ENCODE results near the gene MIGA1. TPM values are rescaled to one million over a fixed set of nuclear protein-coding genes. Genes with fewer than 3 reads are reported as not detected.
"Not testable (repeated sequence)": the region's sequence is repeated elsewhere in the genome, so short reads cannot be mapped to it uniquely, and the experiment has no call there.

The MIGA1 gene
- total RNA-seq, 4 donors from 2014 or later = 3.8 to 12.6 (median 7.5) TPM

DNA sequence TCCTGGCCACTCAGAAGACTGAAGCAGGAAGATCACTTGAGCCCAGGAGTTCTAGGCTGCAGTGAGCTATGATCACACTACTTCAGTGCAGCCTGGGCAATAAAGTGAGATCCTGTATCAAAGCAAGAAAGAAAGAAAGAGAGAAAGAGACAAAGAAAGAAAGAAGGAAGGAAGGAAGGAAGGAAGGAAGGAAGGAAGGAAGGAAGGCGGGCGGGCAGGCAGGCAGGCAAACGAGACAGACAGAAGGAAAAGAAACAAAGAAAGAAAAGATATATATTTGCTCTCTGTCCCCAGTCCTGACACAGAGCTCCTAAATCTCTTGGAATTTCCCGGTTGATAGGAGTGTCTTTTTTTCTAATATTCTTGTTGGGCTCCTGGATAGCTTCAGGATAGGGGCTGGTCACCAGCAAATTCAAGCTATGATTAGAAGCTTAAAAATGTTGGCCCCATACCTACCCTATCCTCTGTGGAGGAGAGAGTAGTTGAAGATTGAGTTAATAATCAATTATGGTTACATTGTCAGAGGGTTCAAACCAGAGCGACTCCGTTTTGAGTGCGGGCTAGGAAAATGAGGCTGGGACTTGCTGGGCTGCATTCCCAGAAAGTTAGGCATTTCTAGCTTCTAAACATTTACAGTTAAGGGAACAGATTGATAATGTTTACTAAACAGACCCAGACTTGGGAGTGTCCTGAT is 3.3 kb upstream of the MIGA1 start:
- intact Hi-C loops (cut with DNase I) = no loop called here
- Histone ChIP-seq H3K4me3 (no peak overlapping the region), H3K4me1 (peaks cover 0 to 19% (median 4%) of the 10 kb centered on the region in 3 donors), H3K9me3 (no peaks in the 10 kb centered on the region), H3K27ac (no peak overlapping the region), H3K27me3 (no peaks in the 10 kb centered on the region), H3K36me3 (no peaks in the 10 kb centered on the region)
- DNase-seq = no peak
- WGBS, 2 donors = 63 to 70% methylated on average over 7 of the region's 7 CpGs
- TF ChIP-seq, protein P1, sequence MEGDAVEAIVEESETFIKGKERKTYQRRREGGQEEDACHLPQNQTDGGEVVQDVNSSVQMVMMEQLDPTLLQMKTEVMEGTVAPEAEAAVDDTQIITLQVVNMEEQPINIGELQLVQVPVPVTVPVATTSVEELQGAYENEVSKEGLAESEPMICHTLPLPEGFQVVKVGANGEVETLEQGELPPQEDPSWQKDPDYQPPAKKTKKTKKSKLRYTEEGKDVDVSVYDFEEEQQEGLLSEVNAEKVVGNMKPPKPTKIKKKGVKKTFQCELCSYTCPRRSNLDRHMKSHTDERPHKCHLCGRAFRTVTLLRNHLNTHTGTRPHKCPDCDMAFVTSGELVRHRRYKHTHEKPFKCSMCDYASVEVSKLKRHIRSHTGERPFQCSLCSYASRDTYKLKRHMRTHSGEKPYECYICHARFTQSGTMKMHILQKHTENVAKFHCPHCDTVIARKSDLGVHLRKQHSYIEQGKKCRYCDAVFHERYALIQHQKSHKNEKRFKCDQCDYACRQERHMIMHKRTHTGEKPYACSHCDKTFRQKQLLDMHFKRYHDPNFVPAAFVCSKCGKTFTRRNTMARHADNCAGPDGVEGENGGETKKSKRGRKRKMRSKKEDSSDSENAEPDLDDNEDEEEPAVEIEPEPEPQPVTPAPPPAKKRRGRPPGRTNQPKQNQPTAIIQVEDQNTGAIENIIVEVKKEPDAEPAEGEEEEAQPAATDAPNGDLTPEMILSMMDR (IDR thresholded peaks at IDR 0.05) = no peak
- no peak for TF ChIP-seq POLR2A (IDR thresholded peaks at IDR 0.05)

DNA sequence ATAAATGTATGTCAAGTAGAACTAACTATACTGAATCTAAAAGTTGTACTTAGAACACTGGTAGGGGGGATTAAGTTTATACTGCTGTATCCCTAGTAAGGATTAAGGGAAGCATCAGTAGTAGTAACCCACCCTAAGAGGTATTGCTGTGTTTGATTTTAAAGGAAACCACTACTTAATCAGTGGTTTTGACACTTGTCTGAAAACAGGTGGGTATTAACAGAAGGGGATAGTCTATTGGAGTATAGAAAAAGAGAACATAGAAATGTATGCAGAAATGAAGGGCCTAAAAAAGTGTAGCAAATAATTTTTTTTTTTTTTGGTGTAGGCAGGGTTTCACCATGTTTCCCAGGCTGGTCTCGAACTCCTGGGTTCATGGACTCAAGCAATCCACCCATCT is 2.2 kb downstream of the MIGA1 start:
- TF ChIP-seq, protein P1 (IDR thresholded peaks at IDR 0.05) = no peak
- TF ChIP-seq POLR2A (IDR thresholded peaks at IDR 0.05) = no peak
- 88 to 93% methylated on average over 1 of the region's 1 CpG for WGBS, 2 donors

DNA sequence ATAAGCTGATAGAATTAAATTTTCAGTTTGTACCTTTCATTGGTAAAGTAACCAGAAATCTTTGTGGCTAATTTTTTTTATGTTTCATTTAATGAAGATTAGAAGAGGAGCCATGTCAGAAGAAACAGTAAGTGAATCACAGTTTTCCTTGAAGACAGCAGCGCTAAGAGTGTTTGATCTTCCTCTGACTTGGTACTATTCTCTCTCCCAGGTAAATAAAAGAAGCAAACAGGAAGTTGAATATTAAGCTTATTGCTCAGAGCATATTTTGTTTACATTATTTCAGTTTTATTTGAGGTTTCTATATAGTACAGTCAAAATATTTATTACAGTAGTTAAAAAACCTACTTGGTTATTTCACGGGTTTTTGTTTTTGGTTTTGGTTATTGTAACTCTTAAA is 3.7 kb downstream of the MIGA1 start:
- Histone ChIP-seq H3K36me3 (peaks cover 0 to 52% (median 8%) of the 10 kb centered on the region in 3 donors), H3K27me3 (no peaks in the 10 kb centered on the region), H3K27ac (no peak overlapping the region), H3K9me3 (peaks cover 0 to 13% (median 0%) of the 10 kb centered on the region in 3 donors), H3K4me1 (peaks cover 0 to 33% (median 5%) of the 10 kb centered on the region in 3 donors), H3K4me3 (no peak overlapping the region)
- 85 to 94% methylated on average over 2 of the region's 2 CpGs for WGBS, 2 donors
- intact Hi-C loops (cut with DNase I) = no loop called here
- no peak for DNase-seq
- TF ChIP-seq POLR2A (IDR thresholded peaks at IDR 0.05) = no peak
- TF ChIP-seq, protein P1 (IDR thresholded peaks at IDR 0.05) = no peak

More for the DNA sequence above, 2.2 kb downstream of the MIGA1 start:
- intact Hi-C loops (cut with DNase I) = no loop called here
- Histone ChIP-seq H3K27ac (no peak overlapping the region), H3K27me3 (no peaks in the 10 kb centered on the region), H3K4me1 (peaks cover 0 to 33% (median 5%) of the 10 kb centered on the region in 3 donors), H3K4me3 (no peak overlapping the region), H3K36me3 (peaks cover 0 to 37% (median 8%) of the 10 kb centered on the region in 3 donors), H3K9me3 (peaks cover 0 to 10% (median 0%) of the 10 kb centered on the region in 3 donors)
- no peak for DNase-seq

DNA sequence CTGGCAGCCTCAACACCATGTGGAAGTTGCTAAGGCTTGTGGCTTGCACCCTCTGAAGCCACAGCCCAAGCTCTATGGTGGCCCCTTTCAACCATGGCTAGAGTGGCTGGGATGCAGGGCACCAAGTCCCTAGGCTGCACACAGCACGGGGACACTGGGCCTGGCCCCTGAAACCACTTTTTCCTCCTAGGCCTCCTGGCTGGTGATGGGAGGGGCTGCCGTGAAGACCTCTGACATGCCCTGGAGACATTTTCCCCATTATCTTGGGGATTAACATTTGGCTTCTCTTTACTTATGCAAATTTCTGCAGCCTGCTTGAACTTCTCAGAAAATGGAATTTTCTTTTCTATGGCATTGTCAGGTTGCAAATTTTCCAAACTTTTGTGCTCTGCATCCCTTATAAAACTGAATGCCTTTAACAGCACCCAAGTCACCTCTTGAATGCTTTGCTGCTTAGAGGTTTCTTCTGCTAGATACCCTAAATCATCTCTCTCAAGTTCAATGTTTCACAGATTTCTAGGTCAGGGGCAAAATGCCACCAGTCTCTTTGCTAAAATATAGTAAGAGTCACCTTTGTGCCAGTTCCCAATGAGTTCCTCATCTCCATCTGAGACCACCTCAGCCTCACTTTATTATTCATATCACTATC is 6.8 kb downstream of the MIGA1 start:
- DNase-seq; H3K27me3 ChIP-seq; H3K4me3 ChIP-seq; intact Hi-C loops (cut with DNase I); H3K27ac ChIP-seq: not testable (repeated sequence)
- Histone ChIP-seq H3K4me1 (peaks cover 0 to 13% (median under 1%) of the 10 kb centered on the region in 3 donors), H3K9me3 (peaks cover 0 to 13% (median 0%) of the 10 kb centered on the region in 3 donors), H3K36me3 (peaks cover 0 to 80% (median 8%) of the 10 kb centered on the region in 3 donors)
- 75 to 85% methylated on average over 1 to 2 of the region's 2 CpGs for WGBS, 2 donors

DNA sequence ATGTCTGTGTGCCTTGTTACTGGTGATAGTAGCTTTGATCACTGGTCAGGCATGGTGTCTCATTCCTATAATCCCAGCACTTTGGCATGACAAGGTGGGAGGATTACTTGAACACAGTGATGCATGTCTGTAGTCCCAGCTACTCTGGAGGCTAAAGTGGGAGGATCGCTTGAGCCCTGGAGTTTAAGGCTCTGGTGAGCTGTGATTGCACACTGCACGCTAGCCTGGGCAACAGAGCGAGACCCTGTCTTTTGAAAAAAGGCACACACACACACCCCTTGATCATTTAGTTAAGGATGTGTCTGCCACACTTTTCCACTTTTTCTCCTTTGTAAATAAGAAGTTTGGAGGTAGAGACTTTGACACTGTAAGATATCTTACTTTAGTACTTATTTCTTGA is 15.1 kb downstream of the MIGA1 start:
- Histone ChIP-seq H3K4me1 (no peaks in the 10 kb centered on the region), H3K9me3 (no peaks in the 10 kb centered on the region), H3K27me3 (no peaks in the 10 kb centered on the region), H3K27ac (no peak overlapping the region), H3K36me3 (peaks cover 0 to 53% (median 0%) of the 10 kb centered on the region in 3 donors), H3K4me3 (no peak overlapping the region)
- intact Hi-C loops (cut with DNase I) = no loop called here
- 94 to 100% methylated on average over 2 to 3 of the region's 3 CpGs for WGBS, 2 donors
- TF ChIP-seq, protein P1 (IDR thresholded peaks at IDR 0.05) = no peak
- DNase-seq = no peak

Measured in esophagus squamous epithelium (tissue), 5 donors.